H1 (cell line): ENCODE results near the gene AMPH. TPM values are rescaled to one million over a fixed set of nuclear protein-coding genes. Genes with fewer than 3 reads are reported as not detected.

ENCODE experiments used
- CBX5 ChIP-seq: fragments of 300-800, 300-1000 bp; sonication (generic); IDR thresholded peaks from 2 replicates; pipeline ENCODE4 v1.7.1; 2016; ENCODE audit warnings: antibody characterized with exemption, low read length, low read depth
- CHD1 ChIP-seq: IDR thresholded peaks from 2 replicates; pipeline ENCODE4 v1.6.1; 2012; ENCODE audit warnings: low read depth, low read length, improper control_type of control experiment
- NANOG ChIP-seq: IDR thresholded peaks from 2 replicates; pipeline ENCODE4 v1.6.1; 2011; ENCODE audit warnings: low read length, low read depth, mild to moderate bottlenecking, inconsistent platforms; ENCODE audit not compliant: insufficient read depth, poor library complexity, severe bottlenecking
- SUZ12 ChIP-seq: fragments of 200-600 bp; sonication (generic); IDR thresholded peaks from 2 replicates; pipeline ENCODE4 v1.6.1; 2012; ENCODE audit warnings: mild to moderate bottlenecking, inconsistent platforms, low read length, moderate library complexity, mixed read lengths
- polyA plus RNA-seq, 7 experiments: library from polyadenylated mRNA; depleted of rRNA in 3 of 7; stranded (reverse) in 5 of 7; unstranded in 2 of 7; fragments of >200 nt in 5 of 7; fragments of 200-250 nt in 2 of 7; gene quantifications; 1 replicate in 5 of 7; 2 replicates in 1 of 7; 4 replicates in 1 of 7; pipeline versions ENCODE4 v1.2.1 to v1.2.3, GENCODE V29; 2011 to 2013; ENCODE audit warnings: missing spikeins in 2 of 7, mixed read lengths in 2 of 7
- total RNA-seq: library from RNA; stranded (reverse); fragmentation: NEBNext Ultra II Directional; extraction: Animal tissue kit (Norgen Biotek cat#: 25700); gene quantifications from 2 replicates; pipeline ENCODE4 v1.2.1, GENCODE V29; 2021

Gene AMPH
- total and polyA plus RNA-seq, 2 of the 8 experiments (the other 6 are each of a cell fraction or from before 2014, with no cell fraction given), result 7.3 to 12.2 TPM

DNA sequence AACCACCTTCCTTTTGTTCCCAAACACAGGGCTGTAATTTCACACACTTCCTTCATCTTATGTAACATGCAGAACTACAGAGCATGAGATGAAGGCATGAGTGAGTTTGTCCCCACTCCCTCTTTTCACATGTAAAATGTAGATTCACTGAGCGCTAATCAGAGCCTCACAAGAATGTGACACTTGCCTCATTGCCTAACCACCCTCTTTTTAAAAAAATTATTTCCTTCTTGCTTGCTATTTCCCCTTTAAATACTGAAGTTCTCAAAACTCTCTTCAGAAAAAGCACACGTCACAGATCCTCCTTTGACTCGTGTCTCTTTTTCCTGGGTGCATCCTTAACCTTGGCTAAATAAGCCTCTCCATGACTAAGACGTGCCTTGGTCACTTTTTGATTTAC lies 236.5 kb downstream of the AMPH start (continued):
- TF ChIP-seq SUZ12 (no peak), CHD1 (no peak), NANOG (no peak), CBX5 (no peak)
